HG03442 (cell line): ENCODE results near the gene FAM114A2.
"Not testable (repeated sequence)": the region's sequence is repeated elsewhere in the genome, so short reads cannot be mapped to it uniquely, and the experiment has no call there.

ENCODE experiments used
- ATAC-seq: cut with Tn5 transposase; IDR thresholded peaks from one replicate; pipeline ENCODE4 v1.9.1; 2021; ENCODE audit warnings: mild to moderate bottlenecking, moderate library complexity; ENCODE audit not compliant: unreplicated experiment

Gene FAM114A2

DNA sequence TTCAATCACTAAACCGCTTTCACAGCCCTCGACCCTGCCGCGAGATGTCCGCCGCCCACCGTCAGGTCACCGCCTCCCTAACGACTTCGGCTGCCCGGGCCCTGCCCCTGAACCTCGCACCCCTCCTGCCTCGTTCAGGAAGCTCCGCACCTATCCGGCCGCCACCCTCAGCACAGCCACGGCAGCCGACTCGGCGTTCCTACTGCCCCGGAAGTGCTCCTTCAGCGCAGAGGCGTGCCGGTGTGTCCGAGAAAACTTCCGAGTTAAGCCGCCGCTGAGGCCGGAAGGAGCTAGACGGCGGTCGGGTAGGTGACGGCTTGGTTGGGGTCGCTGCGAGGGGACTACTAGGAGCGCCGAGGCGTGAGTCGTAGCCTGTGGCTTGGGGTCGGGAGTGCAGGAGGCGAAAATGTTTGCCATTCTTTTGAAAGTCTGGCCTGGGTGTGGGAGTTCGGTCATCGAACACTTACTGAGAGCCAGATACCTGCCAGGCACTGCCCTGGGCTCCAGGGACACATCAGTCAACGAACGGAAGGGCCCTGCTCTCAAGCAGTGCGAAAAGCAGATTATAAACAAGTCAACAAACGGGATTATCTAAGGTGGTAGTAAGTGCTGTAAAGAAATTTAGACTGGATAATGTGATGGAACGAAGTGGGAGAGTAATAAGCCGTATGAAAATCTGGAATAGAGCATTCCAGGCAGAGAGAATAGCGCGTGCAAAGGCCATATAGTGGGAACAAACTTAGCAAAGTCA, at the start of gene FAM114A2, which contains the start of gene MFAP3:
TSS of gene FAM114A2 (minus strand) at position 204 of the 751 bp plus-strand sequence. CDS start 3,957 bp downstream, outside the sequence.
TSS of gene MFAP3 (plus strand) at position 261 of the 751 bp plus-strand sequence. CDS start 10,756 bp downstream, outside the sequence.
- peak; percentile 98 for ATAC-seq

DNA sequence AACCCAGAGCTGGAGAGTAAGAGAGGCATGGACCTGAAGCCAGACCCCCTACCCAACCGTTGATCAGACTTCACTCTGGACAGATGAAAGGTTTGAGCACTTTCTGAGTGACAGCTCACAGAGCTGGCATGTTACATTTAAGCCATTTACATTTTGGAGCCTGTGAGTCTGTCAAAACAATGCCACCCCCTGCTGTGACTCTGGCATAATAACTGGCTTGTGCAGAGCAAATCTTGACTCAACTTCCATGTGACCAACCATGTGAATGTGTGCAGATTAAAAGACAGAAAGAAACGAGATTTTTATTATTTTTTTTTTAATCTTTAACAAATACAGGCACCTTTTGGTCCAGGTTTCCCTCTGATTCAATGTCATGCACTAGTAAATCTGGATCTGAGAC, 48.5 kb upstream of the FAM114A2 start:
- no peak for ATAC-seq

GRCh38 chr5:154086641-154087040, 47.9 kb upstream of the FAM114A2 start:
- no peak for ATAC-seq

DNA sequence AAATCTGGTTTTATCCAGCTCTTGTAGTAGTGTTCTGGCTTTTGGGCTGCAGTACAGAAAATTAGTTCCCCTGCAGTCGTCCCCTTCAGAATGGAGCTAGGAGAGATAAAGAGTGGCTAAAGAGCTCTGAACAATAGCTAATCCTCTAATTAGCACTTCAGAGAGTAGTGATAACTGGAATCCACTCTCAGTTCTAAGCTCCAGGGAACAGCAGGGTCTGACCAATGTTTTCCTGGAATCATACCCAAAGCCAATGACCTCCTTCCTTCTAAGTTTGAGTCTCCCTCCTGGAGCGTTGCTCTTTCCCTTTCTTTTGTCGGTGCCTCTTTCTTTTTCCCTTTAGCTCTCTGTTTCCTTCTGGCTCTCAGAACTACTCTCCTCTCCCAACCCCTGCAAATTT, 47.4 kb upstream of the FAM114A2 start:
- no peak for ATAC-seq

DNA sequence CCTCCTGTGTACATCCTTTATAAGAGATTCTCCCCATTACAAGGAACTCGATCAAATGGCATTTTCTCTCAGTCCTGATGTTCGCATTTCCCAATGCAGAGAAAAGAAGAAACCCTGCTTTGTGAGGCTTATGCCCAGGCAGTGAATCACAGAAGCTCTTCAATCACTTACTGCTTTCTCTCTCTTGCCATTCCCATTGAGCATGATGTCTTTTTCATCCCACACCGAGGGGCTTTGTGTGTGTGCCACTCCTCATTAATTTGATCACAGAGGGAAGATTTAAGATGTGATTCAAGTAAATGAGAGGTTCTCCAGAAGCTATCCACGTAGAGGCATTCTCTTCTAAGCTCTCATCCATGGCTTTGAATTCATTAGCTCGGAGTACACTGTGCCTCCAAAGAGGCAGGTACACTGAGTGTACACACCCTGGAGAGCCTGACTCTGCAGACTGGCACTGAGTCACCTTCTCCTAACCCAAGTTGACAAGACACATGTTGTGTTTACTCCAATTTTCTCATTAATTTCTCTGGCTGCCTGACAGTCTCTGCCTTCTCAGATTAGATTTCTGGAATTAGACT, 45.4 kb upstream of the FAM114A2 start:
- ATAC-seq = no peak

GRCh38 chr5:154081246-154081645, 42.5 kb upstream of the FAM114A2 start:
- no peak for ATAC-seq

DNA sequence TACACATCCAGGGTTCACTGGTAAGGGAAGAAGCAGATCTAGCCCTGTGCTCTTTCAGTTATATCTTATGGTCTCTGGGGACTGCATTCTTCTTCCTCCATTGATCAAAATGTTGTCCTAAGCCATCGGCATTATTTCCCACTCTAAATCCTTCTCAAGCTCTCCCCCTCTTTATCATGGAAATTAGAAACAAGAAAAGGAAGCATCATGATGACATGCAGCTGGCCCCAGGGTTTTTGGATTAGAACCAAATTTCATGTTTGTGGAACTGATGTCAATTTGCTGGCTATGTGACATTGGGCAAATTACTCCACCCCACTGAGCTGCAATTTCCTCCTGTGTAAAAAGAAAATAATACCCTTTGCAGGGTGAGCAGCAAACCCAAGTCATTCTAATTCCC, 39.6 kb upstream of the FAM114A2 start:
- no peak for ATAC-seq

DNA sequence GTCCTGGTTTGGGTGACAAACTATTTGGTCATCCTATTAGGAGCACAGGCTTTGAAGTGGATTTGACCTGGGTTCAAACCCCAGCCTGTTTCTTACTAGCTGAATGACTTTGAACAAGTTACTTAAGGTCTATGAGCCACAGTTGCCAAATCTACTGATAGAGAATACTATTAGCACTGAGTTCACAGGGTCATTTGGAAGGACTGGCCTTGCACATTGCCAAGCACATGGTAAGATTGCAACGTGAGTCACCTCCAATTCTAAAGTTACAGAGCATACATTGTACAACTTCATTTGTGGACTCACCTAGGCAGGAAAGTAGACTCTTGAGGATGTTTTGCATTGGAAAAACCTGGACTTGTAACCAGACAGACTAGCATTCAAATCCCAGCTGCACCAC, 39.0 kb upstream of the FAM114A2 start:
- ATAC-seq = no peak

DNA sequence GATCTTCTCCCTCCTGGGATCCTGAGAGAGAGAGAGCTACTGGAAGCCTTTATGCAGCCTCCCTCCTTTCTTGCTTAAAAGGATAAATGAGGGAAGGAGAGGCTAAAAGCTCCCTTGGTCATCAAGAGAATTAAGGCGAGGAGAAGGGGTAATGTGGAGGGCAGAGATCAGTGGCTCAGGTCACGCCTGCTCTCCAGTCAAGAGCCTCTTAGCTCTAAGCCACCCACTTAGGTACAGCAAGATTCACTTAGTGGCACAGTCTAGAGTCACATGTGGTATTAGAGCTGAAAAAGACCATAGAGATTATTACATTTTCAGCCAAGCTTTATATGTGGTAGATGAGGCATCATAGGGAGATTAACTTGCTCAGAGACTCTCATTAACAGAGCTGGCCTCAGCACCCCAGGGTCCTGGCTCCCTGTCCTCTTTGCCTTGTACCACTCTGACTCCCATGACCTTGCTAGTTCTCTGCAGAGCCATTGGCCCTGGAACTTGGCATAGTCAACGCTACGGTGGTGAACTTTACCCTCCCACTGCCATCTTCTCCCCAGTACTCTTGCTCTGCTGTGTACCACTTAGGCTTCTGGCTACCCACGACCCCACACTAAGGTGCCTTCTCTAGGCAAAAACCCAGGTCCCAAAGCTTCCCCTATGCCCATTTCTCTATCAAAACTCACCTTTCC, 37.7 kb upstream of the FAM114A2 start:
- no peak for ATAC-seq

DNA sequence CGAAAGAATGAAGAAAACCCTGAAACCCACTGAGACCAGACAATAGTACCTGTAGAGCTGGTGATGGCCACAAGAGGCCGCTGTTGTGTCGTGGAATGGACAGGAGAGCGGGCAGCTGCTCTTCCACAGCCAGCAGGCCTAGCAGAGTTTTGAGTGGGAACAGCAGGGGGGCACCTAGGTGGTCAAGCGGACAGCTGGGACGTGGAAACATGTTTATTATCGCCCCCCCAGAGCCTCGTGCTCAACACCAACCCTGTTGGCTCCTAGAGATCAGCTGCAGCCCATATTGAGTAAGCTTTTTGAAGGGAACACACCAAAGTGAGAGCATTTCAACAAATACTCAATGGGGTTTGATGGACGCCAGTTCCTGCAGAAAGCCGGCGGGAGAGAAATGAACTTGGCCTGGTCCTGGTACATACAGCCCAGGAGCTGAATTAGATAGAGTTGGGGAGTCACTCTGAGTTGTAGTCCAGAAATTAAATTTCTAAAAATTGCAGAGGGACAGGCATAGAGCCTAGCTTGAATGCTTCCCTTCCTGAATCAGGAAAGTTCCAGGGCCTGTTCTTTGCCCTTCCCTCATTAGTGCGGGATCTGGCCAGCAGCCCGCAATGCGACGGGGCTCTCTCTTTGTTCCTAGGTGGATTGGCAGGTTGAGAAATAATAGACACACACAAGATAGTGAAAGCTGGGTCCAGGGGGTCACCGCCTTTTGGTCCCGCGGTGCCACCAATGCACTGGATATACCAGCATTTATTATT, 33.9 kb upstream of the FAM114A2 start:
- peak; percentile 93 for ATAC-seq

DNA sequence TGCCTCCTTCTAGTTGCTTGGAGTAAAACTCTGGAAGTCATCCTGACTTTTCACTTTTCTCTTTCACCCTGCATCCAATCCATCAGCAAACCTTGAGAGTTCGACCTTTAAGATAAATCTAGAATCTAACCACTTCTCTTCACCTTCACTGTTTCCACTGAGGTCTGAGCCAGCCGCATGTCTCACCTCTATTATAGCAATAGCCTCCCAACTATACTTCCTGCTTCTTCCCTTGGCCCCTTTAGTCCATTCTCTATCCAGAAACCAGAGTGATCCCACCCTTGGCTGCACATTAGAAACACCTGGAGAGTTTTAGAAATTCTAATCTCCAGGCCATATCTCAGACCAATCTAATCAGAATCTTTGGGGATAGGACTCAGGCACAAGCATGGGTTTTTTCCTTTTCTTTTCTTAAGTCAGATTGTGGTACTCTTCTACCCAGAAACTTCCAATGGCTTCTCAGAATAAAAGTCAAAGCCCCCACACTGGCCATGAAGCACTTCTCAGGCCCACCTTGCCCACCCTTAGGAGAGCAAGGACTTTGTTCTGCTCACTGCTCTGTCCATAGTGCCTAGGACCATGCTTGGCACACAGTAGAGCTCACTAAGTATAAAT, 33.2 kb upstream of the FAM114A2 start:
- ATAC-seq = no peak

DNA sequence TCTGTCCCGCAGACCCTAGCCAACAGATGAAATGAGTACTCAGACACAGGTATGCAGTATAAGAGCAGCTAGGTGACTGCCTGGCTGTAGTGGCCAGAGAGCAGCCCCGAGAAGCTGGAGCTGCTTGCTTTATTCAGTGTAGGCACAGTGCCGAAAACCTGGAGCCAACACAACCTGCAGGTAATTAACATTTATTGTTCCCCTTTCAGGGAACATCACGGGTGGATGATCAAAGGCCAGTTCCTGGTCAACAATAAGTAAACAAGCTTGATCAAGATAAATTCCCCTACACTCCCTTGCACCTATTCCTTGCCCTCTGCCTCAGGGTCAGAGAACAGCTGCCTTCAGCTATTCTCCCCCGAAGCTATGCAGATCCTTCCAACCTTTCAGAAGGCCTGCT, 31.1 kb upstream of the FAM114A2 start:
- ATAC-seq = not testable (repeated sequence)

- ATAC-seq = no peak
These were observed 27.3 kb upstream of the FAM114A2 start for GRCh38 chr5:154065971-154066370.

DNA sequence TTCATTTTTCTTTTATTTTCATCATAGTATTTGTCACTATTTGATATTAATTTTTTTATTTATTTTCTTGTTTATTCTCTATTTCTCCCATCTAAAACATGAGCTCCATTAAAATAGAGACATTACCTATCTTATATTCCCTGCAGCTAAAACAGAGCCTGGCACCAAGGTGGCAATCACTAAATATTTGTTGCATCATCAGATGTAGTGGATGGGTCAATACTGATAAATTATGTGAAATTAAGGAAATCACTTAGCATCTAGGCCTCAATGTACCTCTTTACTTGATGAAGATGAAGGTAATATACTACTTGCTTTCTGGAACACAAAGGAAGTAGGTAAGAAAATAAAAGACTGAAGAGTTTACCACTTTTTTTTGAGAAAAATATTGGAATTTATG, 24.7 kb upstream of the FAM114A2 start:
- ATAC-seq = no peak

DNA sequence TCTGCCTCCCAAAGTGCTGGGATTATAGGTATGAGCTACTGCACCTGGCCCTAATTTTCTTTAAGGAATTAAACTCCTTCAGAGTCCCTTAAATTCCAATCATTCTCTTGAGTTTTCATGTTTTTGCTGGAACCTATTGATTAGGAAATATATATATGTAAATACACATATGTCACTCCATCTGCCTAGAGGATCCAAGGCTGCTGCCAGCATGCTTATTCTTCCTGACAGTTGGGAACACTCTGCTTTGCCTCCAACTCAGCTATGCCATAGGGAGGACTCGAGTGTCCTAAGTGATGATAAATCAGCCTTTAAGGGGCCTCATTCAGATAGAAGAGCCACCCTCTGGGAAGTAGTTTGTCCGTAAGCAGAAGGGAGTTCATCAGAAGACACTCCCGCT, 21.9 kb upstream of the FAM114A2 start:
- no peak for ATAC-seq

DNA sequence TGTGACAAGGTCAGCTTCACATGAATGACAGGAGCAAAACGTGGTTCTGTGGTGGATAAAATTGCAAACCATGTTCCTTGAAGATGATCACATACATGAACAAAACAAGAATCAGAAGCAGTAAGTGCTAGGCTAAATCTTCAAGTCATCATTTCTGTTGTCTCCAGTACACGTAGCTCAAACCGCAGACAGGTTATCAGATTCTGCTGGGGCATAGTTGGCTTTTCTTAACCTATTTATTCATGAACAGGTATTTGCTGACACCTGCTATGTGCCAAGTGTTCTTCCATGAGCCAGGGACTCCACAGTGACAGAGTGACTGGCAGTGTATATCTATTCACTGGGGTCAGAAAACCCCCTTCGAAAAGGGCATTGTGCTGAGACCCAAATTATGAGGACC, 20.9 kb upstream of the FAM114A2 start:
- ATAC-seq = no peak

DNA sequence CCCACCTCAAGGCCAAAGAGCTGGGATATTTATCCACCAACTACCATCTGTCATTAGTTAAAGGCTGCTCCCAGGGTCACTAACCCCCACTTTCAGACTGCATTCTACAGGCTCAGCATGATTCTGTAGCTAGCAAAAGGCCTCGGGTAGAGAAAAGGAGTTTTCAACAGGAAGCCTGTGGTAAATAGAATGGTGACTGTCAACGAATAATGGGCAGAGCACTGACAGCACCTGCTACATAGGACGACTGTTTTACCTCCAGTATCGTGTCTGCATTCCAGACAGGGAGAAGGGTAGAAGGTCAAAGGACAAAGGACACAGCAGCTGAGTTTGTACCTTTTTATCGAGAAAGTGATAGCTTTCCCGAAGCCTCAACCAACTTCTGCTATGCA, 20.3 kb upstream of the FAM114A2 start:
- peak; percentile 48 for ATAC-seq

GRCh38 chr5:154058055-154059038, 19.6 kb upstream of the FAM114A2 start:
- peak; percentile 64 for ATAC-seq

DNA sequence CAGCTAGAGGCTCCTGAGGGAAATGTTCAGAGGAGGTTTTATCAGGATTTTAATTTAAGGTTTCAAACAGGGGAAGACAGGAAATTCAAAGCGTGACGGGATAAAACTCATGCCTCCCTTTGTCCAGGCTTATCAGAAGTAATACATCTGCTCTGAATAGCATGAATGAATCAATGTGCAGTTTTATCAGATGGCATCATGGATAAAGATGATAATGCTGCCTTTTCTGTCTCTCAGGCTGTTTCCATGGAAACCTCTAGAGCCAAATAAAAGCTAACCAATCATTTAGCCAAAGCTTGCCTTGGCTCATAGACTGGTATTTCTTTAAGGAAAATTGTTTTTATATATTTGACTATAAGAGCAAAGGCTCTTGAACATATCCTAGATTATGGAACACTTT, 16.5 kb upstream of the FAM114A2 start:
- ATAC-seq = no peak

- ATAC-seq = no peak
These were observed 14.8 kb upstream of the FAM114A2 start for GRCh38 chr5:154053468-154053867.
